Sigmoid colon (tissue), 7 donors: ENCODE data around the gene GCGR. TPM values are rescaled to one million over a fixed set of nuclear protein-coding genes. Genes with fewer than 3 reads are reported as not detected.

ENCODE experiments used
- DNase-seq: peaks from one replicate; pipeline ENCODE4 v3.0.0-alpha.2; 2019
- H3K27ac ChIP-seq, 4 donors: fragments of 200-600 bp; sonication (generic); one replicate each; pipeline ENCODE4 v1.5.1; 2016 to 2019; ENCODE audit warnings: mild to moderate bottlenecking in 1 of 4
- H3K27me3 ChIP-seq, 3 donors: fragments of 200-600 bp; sonication (generic); one replicate each; pipeline ENCODE4 v1.5.1; 2019; ENCODE audit warnings: mild to moderate bottlenecking in 1 of 3
- H3K36me3 ChIP-seq, 4 donors: fragments of 200-600 bp; sonication (generic); one replicate each; pipeline ENCODE4 v1.5.1; 2016 to 2019
- H3K4me1 ChIP-seq, 4 donors: fragments of 200-600 bp; sonication (generic); one replicate each; pipeline ENCODE4 v1.5.1; 2017 to 2019
- H3K4me3 ChIP-seq, 4 donors: fragments of 200-600 bp; sonication (generic); one replicate each; pipeline ENCODE4 v1.5.1; 2017 to 2019; ENCODE audit warnings: mild to moderate bottlenecking in 2 of 4, moderate library complexity in 1 of 4
- H3K9me3 ChIP-seq, 4 donors: fragments of 200-600 bp in 3 of 4; sonication (generic) in 3 of 4; one replicate each; pipeline versions ENCODE4 v1.5.1 to v1.6.1; 2013 to 2019
- EP300 ChIP-seq, 4 donors: sonication (generic); formaldehyde crosslinking; IDR thresholded peaks; one replicate each; pipeline ENCODE4 v1.6.1; 2017; ENCODE audit warnings: antibody characterized with exemption in 4 of 4
- POLR2A ChIP-seq, 2 donors: fragments of 450-650 bp; IDR thresholded peaks; one replicate each; pipeline ENCODE4 v1.6.1; 2016; ENCODE audit warnings: antibody characterized with exemption in 2 of 2, mild to moderate bottlenecking in 2 of 2, moderate library complexity in 2 of 2
- POLR2AphosphoS5 ChIP-seq, 4 donors: sonication (generic); formaldehyde crosslinking; IDR thresholded peaks; one replicate each; pipeline ENCODE4 v1.6.1; 2017; ENCODE audit warnings: antibody characterized with exemption in 4 of 4
- WGBS, 2 donors: extraction: QIAGEN DNeasy Blood & Tissue Kit; methylation state at CpG; one replicate each; pipeline ENCODE4 v1.1.7; 2013; 5-methylcytosine and 5-hydroxymethylcytosine counted together
- intact Hi-C: fragments of 100-400 bp; cut with DNase I; formaldehyde crosslinking; loops from one replicate; pipeline ENCODE4 v1.15.1; 2023
- polyA plus RNA-seq, 3 donors: library from polyadenylated mRNA; stranded (reverse); fragments of 200-250 nt; gene quantifications; one replicate each; pipeline ENCODE4 v1.2.3, GENCODE V29; 2013
- total RNA-seq, 4 donors: library from RNA; depleted of rRNA; stranded (reverse); fragments of >200 nt; gene quantifications; one replicate each; pipeline ENCODE4 v1.1.0, GENCODE V29; 2016
- TF ChIP-seq, protein P1 (sequence below), 4 experiments: fragments of 450-650 bp in 3 of 4; fragments of 200-600 bp in 1 of 4; IDR thresholded peaks; one replicate each; pipeline ENCODE4 v1.5.1; 2016 to 2019; ENCODE audit warnings: antibody characterized with exemption in 4 of 4, mild to moderate bottlenecking in 3 of 4, moderate library complexity in 2 of 4
- donor health status: healthy with polysubstance abuse.
- donor health status: Bipolar disorder and iron deficiency.
- donor health status: healthy.

Gene GCGR
- total and polyA plus RNA-seq, 7 donors = 0.27 to 1.4 (median 0.96) TPM; not detected in 2

DNA sequence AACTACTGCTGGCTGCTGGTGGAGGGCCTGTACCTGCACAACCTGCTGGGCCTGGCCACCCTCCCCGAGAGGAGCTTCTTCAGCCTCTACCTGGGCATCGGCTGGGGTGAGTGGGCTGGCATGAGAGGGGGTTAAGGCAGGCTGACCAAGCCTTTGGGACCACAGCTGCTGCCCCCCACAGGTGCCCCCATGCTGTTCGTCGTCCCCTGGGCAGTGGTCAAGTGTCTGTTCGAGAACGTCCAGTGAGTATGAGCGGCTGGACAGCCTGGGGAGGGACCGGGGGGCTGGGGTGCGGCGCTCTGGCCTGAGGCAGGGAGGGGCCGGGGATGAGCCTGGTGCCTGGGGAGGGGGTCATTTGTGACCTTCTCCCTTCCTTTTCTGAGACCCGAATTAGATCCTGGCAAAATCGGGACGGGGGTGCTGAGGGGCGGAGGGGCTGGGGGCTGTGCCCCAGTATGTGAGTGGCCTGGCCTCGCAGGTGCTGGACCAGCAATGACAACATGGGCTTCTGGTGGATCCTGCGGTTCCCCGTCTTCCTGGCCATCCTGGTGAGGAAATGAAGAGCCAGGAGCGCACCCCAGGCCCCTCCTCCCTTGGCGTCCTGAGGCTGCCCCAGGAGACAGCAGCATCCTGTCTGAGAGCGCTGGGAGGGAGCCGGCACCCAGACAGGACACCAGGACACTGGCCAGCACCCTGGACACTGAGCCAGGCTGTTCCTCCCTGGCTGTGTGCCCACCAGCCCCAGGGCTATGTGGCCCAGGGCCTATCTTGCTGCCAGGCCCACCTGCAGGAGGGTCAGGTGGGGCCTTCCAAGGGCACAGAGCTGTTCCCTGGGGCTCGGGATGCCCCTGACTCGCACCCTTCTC, 8.0 kb downstream of the GCGR start:
- no peak overlapping the region for H3K27ac ChIP-seq
- H3K4me1 ChIP-seq = no peaks in the 10 kb centered on the region
- H3K36me3 ChIP-seq = no peaks in the 10 kb centered on the region
- intact Hi-C loops = no loop called here
- no peak for DNase-seq
- TF ChIP-seq POLR2A (IDR thresholded peaks at IDR 0.05) (no peak), POLR2AphosphoS5 (IDR thresholded peaks at IDR 0.05) (no peak), EP300 (IDR thresholded peaks at IDR 0.05) (no peak)
- TF ChIP-seq, protein P1, sequence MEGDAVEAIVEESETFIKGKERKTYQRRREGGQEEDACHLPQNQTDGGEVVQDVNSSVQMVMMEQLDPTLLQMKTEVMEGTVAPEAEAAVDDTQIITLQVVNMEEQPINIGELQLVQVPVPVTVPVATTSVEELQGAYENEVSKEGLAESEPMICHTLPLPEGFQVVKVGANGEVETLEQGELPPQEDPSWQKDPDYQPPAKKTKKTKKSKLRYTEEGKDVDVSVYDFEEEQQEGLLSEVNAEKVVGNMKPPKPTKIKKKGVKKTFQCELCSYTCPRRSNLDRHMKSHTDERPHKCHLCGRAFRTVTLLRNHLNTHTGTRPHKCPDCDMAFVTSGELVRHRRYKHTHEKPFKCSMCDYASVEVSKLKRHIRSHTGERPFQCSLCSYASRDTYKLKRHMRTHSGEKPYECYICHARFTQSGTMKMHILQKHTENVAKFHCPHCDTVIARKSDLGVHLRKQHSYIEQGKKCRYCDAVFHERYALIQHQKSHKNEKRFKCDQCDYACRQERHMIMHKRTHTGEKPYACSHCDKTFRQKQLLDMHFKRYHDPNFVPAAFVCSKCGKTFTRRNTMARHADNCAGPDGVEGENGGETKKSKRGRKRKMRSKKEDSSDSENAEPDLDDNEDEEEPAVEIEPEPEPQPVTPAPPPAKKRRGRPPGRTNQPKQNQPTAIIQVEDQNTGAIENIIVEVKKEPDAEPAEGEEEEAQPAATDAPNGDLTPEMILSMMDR (IDR thresholded peaks at IDR 0.05) = no peak
- 83 to 84% methylated on average over 24 of the region's 24 CpGs for WGBS, 2 donors
- H3K4me3 ChIP-seq = no peak overlapping the region
- peaks cover 2 to 77% (median 34%) of the 10 kb centered on the region in 3 donors for H3K27me3 ChIP-seq
- H3K9me3 ChIP-seq = no peaks in the 10 kb centered on the region

DNA sequence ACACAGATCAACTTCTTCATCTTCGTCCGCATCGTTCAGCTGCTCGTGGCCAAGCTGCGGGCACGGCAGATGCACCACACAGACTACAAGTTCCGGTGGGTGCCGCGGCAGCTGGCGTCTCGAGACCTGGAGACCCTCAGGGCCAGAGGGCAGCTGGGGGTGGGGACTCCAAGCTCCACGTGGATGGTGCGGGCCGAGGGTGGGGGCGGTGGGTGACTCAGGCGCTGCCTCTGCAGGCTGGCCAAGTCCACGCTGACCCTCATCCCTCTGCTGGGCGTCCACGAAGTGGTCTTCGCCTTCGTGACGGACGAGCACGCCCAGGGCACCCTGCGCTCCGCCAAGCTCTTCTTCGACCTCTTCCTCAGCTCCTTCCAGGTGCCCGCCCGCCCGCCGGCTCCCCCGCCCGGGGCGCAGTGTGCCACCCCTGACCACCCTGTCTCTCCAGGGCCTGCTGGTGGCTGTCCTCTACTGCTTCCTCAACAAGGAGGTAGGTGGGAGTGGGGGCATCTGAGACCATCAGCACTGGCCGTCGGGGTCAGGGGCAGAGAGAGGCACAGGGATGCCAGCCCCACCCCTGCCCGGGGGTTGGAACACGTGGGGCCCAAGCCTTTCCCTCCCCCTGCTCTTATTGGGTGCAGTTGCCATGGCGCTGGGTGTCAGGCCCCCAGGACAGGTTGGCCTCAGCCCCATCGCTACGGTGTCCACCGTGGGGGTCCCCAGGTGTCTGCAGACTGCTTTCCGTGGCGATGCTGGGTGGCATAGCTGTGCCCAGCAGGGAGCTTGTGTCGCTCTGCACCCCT, 8.8 kb downstream of the GCGR start:
- Histone ChIP-seq H3K36me3 (no peaks in the 10 kb centered on the region), H3K4me1 (no peaks in the 10 kb centered on the region), H3K27me3 (peaks cover 2 to 76% (median 28%) of the 10 kb centered on the region in 3 donors), H3K9me3 (no peaks in the 10 kb centered on the region), H3K4me3 (no peak overlapping the region), H3K27ac (no peak overlapping the region)
- intact Hi-C loops = no loop called here
- TF ChIP-seq EP300 (IDR thresholded peaks at IDR 0.05) (no peak), POLR2A (IDR thresholded peaks at IDR 0.05) (no peak), POLR2AphosphoS5 (IDR thresholded peaks at IDR 0.05) (no peak)
- TF ChIP-seq, protein P1 (IDR thresholded peaks at IDR 0.05) = no peak
- DNase-seq = no peak
- 84 to 89% methylated on average over 45 of the region's 45 CpGs for WGBS, 2 donors

DNA sequence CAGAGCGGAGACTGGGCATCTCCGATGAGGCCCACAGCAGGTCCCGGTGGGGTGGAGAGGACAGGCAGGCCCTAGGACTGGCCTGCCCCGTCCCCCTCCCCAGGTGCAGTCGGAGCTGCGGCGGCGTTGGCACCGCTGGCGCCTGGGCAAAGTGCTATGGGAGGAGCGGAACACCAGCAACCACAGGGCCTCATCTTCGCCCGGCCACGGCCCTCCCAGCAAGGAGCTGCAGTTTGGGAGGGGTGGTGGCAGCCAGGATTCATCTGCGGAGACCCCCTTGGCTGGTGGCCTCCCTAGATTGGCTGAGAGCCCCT, 9.4 kb downstream of the GCGR start:
- WGBS, 2 donors = 85 to 92% methylated on average over 15 of the region's 15 CpGs
- Histone ChIP-seq H3K27ac (no peak overlapping the region), H3K4me3 (no peak overlapping the region), H3K4me1 (no peaks in the 10 kb centered on the region), H3K9me3 (no peaks in the 10 kb centered on the region), H3K27me3 (peaks cover 2 to 71% (median 26%) of the 10 kb centered on the region in 3 donors), H3K36me3 (no peaks in the 10 kb centered on the region)
- TF ChIP-seq EP300 (IDR thresholded peaks at IDR 0.05) (no peak), POLR2A (IDR thresholded peaks at IDR 0.05) (no peak), POLR2AphosphoS5 (IDR thresholded peaks at IDR 0.05) (no peak)
- TF ChIP-seq, protein P1 (IDR thresholded peaks at IDR 0.05) = no peak
- no peak for DNase-seq
- intact Hi-C loops = no loop called here

DNA sequence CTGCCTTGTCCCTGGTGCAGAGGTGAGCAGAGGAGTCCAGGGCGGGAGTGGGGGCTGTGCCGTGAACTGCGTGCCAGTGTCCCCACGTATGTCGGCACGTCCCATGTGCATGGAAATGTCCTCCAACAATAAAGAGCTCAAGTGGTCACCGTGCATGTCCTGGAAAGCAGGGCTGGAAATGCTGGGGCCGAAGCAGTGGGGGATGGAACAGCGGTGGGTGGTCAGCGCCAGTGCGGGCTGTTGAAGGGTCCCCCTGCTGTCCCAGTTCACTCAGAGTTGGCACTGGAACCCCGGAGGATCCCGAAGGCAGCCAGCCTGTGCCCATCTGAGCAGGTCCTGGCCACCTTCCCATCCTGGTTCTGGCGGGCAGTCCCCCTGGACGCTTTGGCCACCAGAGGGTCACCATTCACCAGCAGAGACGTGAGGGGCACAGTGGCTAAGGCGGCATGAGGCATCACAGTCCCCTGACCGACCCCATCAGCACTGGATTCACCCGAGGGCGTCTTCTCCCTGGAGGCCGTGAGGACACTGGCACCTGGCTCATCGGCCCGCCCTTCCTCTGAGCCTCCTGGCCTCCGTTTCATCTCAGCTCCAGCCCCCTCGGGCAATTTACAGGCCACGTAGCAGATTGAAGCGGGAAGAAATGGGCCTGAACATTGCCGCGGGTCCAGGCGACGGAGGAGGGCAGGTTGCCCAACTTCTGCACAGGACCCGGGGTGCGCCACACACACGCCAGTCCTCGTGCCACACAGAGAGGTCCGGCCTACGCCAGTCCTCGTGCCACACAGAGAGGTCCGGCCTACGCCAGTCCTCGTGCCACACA, 10.1 kb downstream of the GCGR start:
- H3K36me3 ChIP-seq = no peaks in the 10 kb centered on the region
- H3K4me1 ChIP-seq = no peaks in the 10 kb centered on the region
- H3K27me3 ChIP-seq = peaks cover 2 to 68% (median 26%) of the 10 kb centered on the region in 3 donors
- H3K9me3 ChIP-seq = no peaks in the 10 kb centered on the region
- H3K27ac ChIP-seq = no peak overlapping the region
- TF ChIP-seq, protein P1 (IDR thresholded peaks at IDR 0.05) = no peak
- DNase-seq = no peak
- intact Hi-C loops = no loop called here
- 92 to 93% methylated on average over 41 of the region's 41 CpGs for WGBS, 2 donors
- no peak overlapping the region for H3K4me3 ChIP-seq
